PC-9 (cell line): Measurements from ENCODE around the gene MAGI2. TPM values are rescaled to one million over a fixed set of nuclear protein-coding genes. Genes with fewer than 3 reads are reported as not detected.

Experiments
- BruUV-seq: library from RNA; stranded (reverse); fragments of 400-500 nt; replicated peaks from 2 replicates; lab custom pipeline; 2021; lab: Mats Ljungman, UMichigan
- CTCF ChIA-PET: fragments of 300-600 bp; sonication (Branson Sonifier 250); formaldehyde crosslinking; loops from one replicate; lab custom pipeline; 2022; ENCODE audit warnings: antibody characterized with exemption; lab: Charles Lee
- POLR2A ChIA-PET: fragments of 300-600 bp; sonication (Branson Sonifier 250); formaldehyde crosslinking; loops from one replicate; lab custom pipeline; 2022; ENCODE audit warnings: antibody characterized with exemption; ENCODE audit not compliant: unreplicated experiment; lab: Charles Lee
- DNase-seq, 2 experiments: peaks; one replicate each; pipeline versions ENCODE4 v3.0.0 to v3.0.0-alpha.2; 2015 to 2022; ENCODE audit warnings: mixed read lengths in 1 of 2
- H2AFZ ChIP-seq: fragments of 200-600 bp; sonication (generic); 2 replicates; pipeline ENCODE4 v1.8.1; 2017; ENCODE audit warnings: antibody characterized with exemption
- H3F3A ChIP-seq: fragments of 200-600 bp; sonication (generic); 2 replicates; pipeline ENCODE4 v1.8.1; 2017; ENCODE audit warnings: antibody characterized with exemption, mild to moderate bottlenecking, low read depth; ENCODE audit not compliant: insufficient read depth
- H3K27ac ChIP-seq: fragments of 200-600 bp; sonication (generic); 2 replicates; pipeline ENCODE4 v1.6.1; 2016; ENCODE audit warnings: mixed run types
- H3K27me3 ChIP-seq: fragments of 200-600 bp; sonication (generic); 2 replicates; pipeline ENCODE4 v1.6.1; 2016; ENCODE audit warnings: low read depth, mixed run types; ENCODE audit not compliant: insufficient read depth
- H3K36me3 ChIP-seq: fragments of 200-600 bp; sonication (generic); 2 replicates; pipeline ENCODE4 v1.6.1; 2016; ENCODE audit warnings: low read depth, mixed run types
- H3K4me1 ChIP-seq: fragments of 200-600 bp; sonication (generic); replicated peaks from 2 replicates; pipeline ENCODE4 v1.6.1; 2016; ENCODE audit warnings: mixed run types; ENCODE audit not compliant: insufficient read depth
- H3K4me2 ChIP-seq: fragments of 200-600 bp; sonication (generic); 2 replicates; pipeline ENCODE4 v1.6.1; 2017; ENCODE audit warnings: mixed run types
- H3K4me3 ChIP-seq: fragments of 200-600 bp; sonication (generic); 2 replicates; pipeline ENCODE4 v1.6.1; 2016; ENCODE audit warnings: mixed run types
- H3K79me2 ChIP-seq: fragments of 200-600 bp; sonication (generic); 2 replicates; pipeline ENCODE4 v1.6.1; 2017; ENCODE audit warnings: low read depth, mixed run types
- H3K9me2 ChIP-seq: fragments of 200-600 bp; sonication (generic); 2 replicates; pipeline ENCODE4 v1.8.1; 2017; ENCODE audit warnings: mild to moderate bottlenecking; ENCODE audit not compliant: insufficient read depth
- H3K9me3 ChIP-seq: fragments of 200-600 bp; sonication (generic); 2 replicates; pipeline ENCODE4 v1.8.1; 2016; ENCODE audit warnings: low read depth; ENCODE audit not compliant: insufficient read depth
- H4K20me1 ChIP-seq: fragments of 200-600 bp; sonication (generic); 2 replicates; pipeline ENCODE4 v1.8.1; 2017; ENCODE audit not compliant: insufficient read depth
- CTCF ChIP-seq: fragments of 200-600 bp; sonication (generic); conservative IDR thresholded peaks from 2 replicates; pipeline ENCODE4 v1.6.1; 2017; ENCODE audit warnings: mixed run types, antibody characterized with exemption, mild to moderate bottlenecking, moderate library complexity
- EZH2 ChIP-seq: fragments of 200-600 bp; sonication (generic); IDR thresholded peaks from 2 replicates; pipeline ENCODE4 v1.8.0; 2017; ENCODE audit warnings: antibody characterized with exemption, low read depth
- intact Hi-C: fragments of 100-400 bp; cut with micrococcal nuclease; formaldehyde crosslinking; loops from one replicate; pipeline ENCODE4 v1.10.0; 2022; ENCODE audit not compliant: unreplicated experiment
- total RNA-seq: library from RNA; stranded (reverse); gene quantifications from 2 replicates; pipeline ENCODE4 v1.2.3, GENCODE V29; 2021

MAGI2 gene
- total RNA-seq, 1 experiment from 2014 or later: 0.92 TPM

- no TSS peak for BruUV-seq
- TF ChIP-seq CTCF (no peak), EZH2 (no peak)
- intact Hi-C loops: no loop called here
- H3K79me2 ChIP-seq: no peaks in the 10 kb centered on the region
- H3K4me1 ChIP-seq: no peaks in the 10 kb centered on the region
- ChIA-PET POLR2A (no interaction called here), CTCF (no interaction called here)
- 0 out of 2 replicates have a peak, but pooled peaks cover 6% of the 10 kb centered on the region for H3K27me3 ChIP-seq
- H3F3A ChIP-seq: no peaks in the 10 kb centered on the region
- H4K20me1 ChIP-seq: no peaks in the 10 kb centered on the region
- H2AFZ ChIP-seq: no peak overlapping the region
- no peak overlapping the region for H3K4me2 ChIP-seq
- H3K27ac ChIP-seq: no peak overlapping the region
- no peaks in the 10 kb centered on the region for H3K36me3 ChIP-seq
- no peaks in the 10 kb centered on the region for H3K9me3 ChIP-seq
- H3K4me3 ChIP-seq: no peak overlapping the region
- H3K9me2 ChIP-seq: no peaks in the 10 kb centered on the region
- no peak for DNase-seq
Observed at GRCh38 chr7:78169992-78170391, 1283.5 kb downstream of the MAGI2 start.

GRCh38 chr7:78168865-78169264, 1284.6 kb downstream of the MAGI2 start:
- intact Hi-C loops: no loop called here
- Histone ChIP-seq H3K27ac (no peak overlapping the region), H3K9me3 (no peaks in the 10 kb centered on the region), H3K79me2 (no peaks in the 10 kb centered on the region), H2AFZ (no peak overlapping the region), H4K20me1 (no peaks in the 10 kb centered on the region), H3K4me2 (no peak overlapping the region), H3K4me1 (no peaks in the 10 kb centered on the region), H3K27me3 (0 out of 2 replicates have a peak, but pooled peaks cover 3% of the 10 kb centered on the region), H3K36me3 (no peaks in the 10 kb centered on the region), H3K4me3 (no peak overlapping the region), H3F3A (no peaks in the 10 kb centered on the region), H3K9me2 (no peaks in the 10 kb centered on the region)
- POLR2A ChIA-PET: no interaction called here
- no peak for TF ChIP-seq CTCF
- CTCF ChIA-PET: no interaction called here
- BruUV-seq: no TSS peak
- DNase-seq: no peak

- Histone ChIP-seq H3K4me3 (no peak overlapping the region), H3K79me2 (no peaks in the 10 kb centered on the region), H3K4me1 (no peaks in the 10 kb centered on the region), H4K20me1 (no peaks in the 10 kb centered on the region), H3K27me3 (no peaks in the 10 kb centered on the region), H3F3A (no peaks in the 10 kb centered on the region), H3K9me2 (no peaks in the 10 kb centered on the region), H3K9me3 (no peaks in the 10 kb centered on the region), H3K4me2 (no peak overlapping the region), H3K36me3 (no peaks in the 10 kb centered on the region), H3K27ac (no peak overlapping the region), H2AFZ (no peak overlapping the region)
- intact Hi-C loops: no loop called here
- no peak for TF ChIP-seq EZH2
- no peak for TF ChIP-seq CTCF
- ChIA-PET CTCF (no interaction called here), POLR2A (no interaction called here)
- no peak for DNase-seq
- no TSS peak for BruUV-seq
Observed at GRCh38 chr7:78167860-78168259, 1285.6 kb downstream of the MAGI2 start.
